Nephron (organoid): ENCODE data around the gene AGPAT3.

Experiments
- H3K27ac Mint-ChIP-seq, 3 experiments: 2 replicates each; pipeline ENCODE4 v1.8.0; 2020; ENCODE audit warnings: mixed read lengths in 3 of 3, mild to moderate bottlenecking in 2 of 3, moderate library complexity in 1 of 3
- H3K27me3 Mint-ChIP-seq: 2 replicates; pipeline ENCODE4 v1.8.0; 2021; ENCODE audit warnings: low read depth, mild to moderate bottlenecking, moderate library complexity, mixed read lengths
- H3K36me3 Mint-ChIP-seq: 2 replicates; pipeline ENCODE4 v1.8.0; 2020; ENCODE audit warnings: low read depth, mixed read lengths
- H3K4me1 Mint-ChIP-seq: 2 replicates; pipeline ENCODE4 v1.8.0; 2020; ENCODE audit warnings: mixed read lengths
- H3K4me3 Mint-ChIP-seq, 3 experiments: 2 replicates each; pipeline ENCODE4 v1.8.0; 2020; ENCODE audit warnings: mild to moderate bottlenecking in 3 of 3, mixed read lengths in 3 of 3, moderate library complexity in 2 of 3
- H3K9me3 Mint-ChIP-seq: 2 replicates; pipeline ENCODE4 v1.8.0; 2020; ENCODE audit warnings: mixed read lengths
- TF ChIP-seq, protein P1 (sequence below), 3 experiments: fragments of 200-600 bp; sonication (generic); IDR thresholded peaks; one replicate each; pipeline ENCODE4 v1.5.0; 2021; ENCODE audit warnings: antibody characterized with exemption in 3 of 3; ENCODE audit not compliant: unreplicated experiment in 3 of 3

AGPAT3 gene

GRCh38 chr21:43983860-43984420 is 118.9 kb downstream of the AGPAT3 start:
- TF ChIP-seq, protein P1, sequence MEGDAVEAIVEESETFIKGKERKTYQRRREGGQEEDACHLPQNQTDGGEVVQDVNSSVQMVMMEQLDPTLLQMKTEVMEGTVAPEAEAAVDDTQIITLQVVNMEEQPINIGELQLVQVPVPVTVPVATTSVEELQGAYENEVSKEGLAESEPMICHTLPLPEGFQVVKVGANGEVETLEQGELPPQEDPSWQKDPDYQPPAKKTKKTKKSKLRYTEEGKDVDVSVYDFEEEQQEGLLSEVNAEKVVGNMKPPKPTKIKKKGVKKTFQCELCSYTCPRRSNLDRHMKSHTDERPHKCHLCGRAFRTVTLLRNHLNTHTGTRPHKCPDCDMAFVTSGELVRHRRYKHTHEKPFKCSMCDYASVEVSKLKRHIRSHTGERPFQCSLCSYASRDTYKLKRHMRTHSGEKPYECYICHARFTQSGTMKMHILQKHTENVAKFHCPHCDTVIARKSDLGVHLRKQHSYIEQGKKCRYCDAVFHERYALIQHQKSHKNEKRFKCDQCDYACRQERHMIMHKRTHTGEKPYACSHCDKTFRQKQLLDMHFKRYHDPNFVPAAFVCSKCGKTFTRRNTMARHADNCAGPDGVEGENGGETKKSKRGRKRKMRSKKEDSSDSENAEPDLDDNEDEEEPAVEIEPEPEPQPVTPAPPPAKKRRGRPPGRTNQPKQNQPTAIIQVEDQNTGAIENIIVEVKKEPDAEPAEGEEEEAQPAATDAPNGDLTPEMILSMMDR (IDR thresholded peaks at IDR 0.05; ENCODE audit: unreplicated experiment in 3 of 3): no peak
- H3K36me3 Mint-ChIP-seq: peaks cover 3% of the 10 kb centered on the region
- H3K27me3 Mint-ChIP-seq: peaks cover 9% of the 10 kb centered on the region
- H3K27ac Mint-ChIP-seq: peak overlapping the region in 1 of 3 experiments; percentile 36
- peaks cover 40% of the 10 kb centered on the region for H3K4me1 Mint-ChIP-seq
- H3K9me3 Mint-ChIP-seq: no peaks in the 10 kb centered on the region
- no peak overlapping the region for H3K4me3 Mint-ChIP-seq

- H3K9me3 Mint-ChIP-seq: no peaks in the 10 kb centered on the region
- peaks cover 40% of the 10 kb centered on the region for H3K4me1 Mint-ChIP-seq
- H3K27me3 Mint-ChIP-seq: peaks cover 9% of the 10 kb centered on the region
- peaks cover 3% of the 10 kb centered on the region for H3K36me3 Mint-ChIP-seq
- no peak overlapping the region for H3K4me3 Mint-ChIP-seq
- TF ChIP-seq, protein P1 (IDR thresholded peaks at IDR 0.05; ENCODE audit: unreplicated experiment in 3 of 3): no peak
- peak overlapping the region in 1 of 3 experiments; percentile 43 for H3K27ac Mint-ChIP-seq
These were observed 120.1 kb downstream of the AGPAT3 start for GRCh38 chr21:43984905-43985689.

DNA sequence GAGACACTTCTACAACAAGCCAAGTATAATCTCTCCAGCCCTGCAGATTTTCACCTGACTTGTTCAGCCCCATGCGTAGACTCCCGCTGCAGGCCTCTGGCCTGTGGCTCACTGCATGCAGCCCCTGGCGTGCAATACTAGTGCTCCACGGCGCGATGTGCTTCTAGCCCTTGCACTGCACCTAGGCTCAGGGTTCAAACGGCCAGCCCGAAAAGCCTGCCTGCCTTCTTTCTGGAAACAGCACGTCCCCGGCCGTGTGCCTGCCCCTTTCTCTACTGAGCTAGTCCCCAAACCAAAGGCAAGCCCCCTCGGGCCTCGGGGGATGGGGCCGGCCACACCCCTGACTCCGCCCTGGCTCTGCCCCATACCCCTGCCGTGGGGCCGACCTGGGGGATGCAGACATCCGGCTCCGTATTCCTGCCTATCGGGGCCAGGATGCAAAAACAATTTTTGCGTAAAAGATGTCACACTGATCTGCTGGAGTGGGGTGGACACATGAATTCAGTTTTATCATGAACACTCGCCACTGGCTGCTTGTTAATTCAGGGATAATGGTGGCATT is 120.7 kb downstream of the AGPAT3 start:
- TF ChIP-seq, protein P1 (IDR thresholded peaks at IDR 0.05; ENCODE audit: unreplicated experiment in 3 of 3): no peak
- Mint-ChIP-seq H3K9me3 (no peaks in the 10 kb centered on the region), H3K4me3 (peak overlapping the region in 2 of 3 experiments; percentile 4 to 59), H3K27ac (peak overlapping the region in 1 of 3 experiments; percentile 43), H3K4me1 (peaks cover 37% of the 10 kb centered on the region), H3K36me3 (peaks cover 3% of the 10 kb centered on the region), H3K27me3 (peaks cover 9% of the 10 kb centered on the region)

- Mint-ChIP-seq H3K36me3 (peaks cover 3% of the 10 kb centered on the region), H3K27me3 (peaks cover 9% of the 10 kb centered on the region), H3K4me1 (peaks cover 34% of the 10 kb centered on the region), H3K9me3 (no peaks in the 10 kb centered on the region), H3K4me3 (no peak overlapping the region), H3K27ac (peak overlapping the region in 1 of 3 experiments; percentile 40)
- TF ChIP-seq, protein P1 (IDR thresholded peaks at IDR 0.05; ENCODE audit: unreplicated experiment in 3 of 3): no peak
These were observed 121.8 kb downstream of the AGPAT3 start for GRCh38 chr21:43986544-43987451.

DNA sequence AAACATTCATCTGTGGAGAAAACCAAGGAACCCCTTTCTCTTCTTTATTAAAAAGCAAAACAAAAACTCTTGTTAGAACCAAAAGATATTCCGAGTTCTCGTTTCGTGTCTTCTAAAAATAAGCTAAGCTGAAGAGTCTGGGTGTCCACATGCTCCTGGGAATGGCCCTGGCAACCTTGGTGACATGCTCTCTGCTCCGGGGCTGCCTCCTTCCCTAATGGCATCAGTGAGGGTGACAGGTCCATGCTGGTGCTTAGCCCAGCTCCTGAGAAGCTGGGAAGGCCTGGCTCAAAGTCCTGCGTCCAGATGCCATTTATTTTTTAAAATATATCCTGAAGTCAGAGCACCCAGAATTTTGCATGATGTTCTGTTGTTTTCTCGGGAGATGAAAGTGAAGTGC is 122.5 kb downstream of the AGPAT3 start:
- H3K9me3 Mint-ChIP-seq: no peaks in the 10 kb centered on the region
- H3K27me3 Mint-ChIP-seq: peaks cover 9% of the 10 kb centered on the region
- H3K4me1 Mint-ChIP-seq: peaks cover 29% of the 10 kb centered on the region
- H3K4me3 Mint-ChIP-seq: no peak overlapping the region
- TF ChIP-seq, protein P1 (IDR thresholded peaks at IDR 0.05; ENCODE audit: unreplicated experiment in 3 of 3): no peak
- H3K36me3 Mint-ChIP-seq: no peaks in the 10 kb centered on the region
- no peak overlapping the region for H3K27ac Mint-ChIP-seq
